ENCODE results near the gene CSHL1.
"Not testable (repeated sequence)": the region's sequence is repeated elsewhere in the genome, so short reads cannot be mapped to it uniquely, and the experiment has no call there.

CSHL1 gene

GRCh38 chr17:63918789-63919305 lies 7.8 kb upstream of the CSHL1 start, which contains the start of gene GH1:
TSS of gene GH1 (minus strand) at chr17:63918839. CDS start at chr17:63918776, 63 bp downstream.
- DNase-seq (ENCODE audit: low read depth), result not testable (repeated sequence)

- DNase-seq (ENCODE audit: low read depth), result no peak
Observed at GRCh38 chr17:63918305-63918704, 7.2 kb upstream of the CSHL1 start.

- no peak for DNase-seq (ENCODE audit: low read depth)
Observed at GRCh38 chr17:63917646-63918045, 6.6 kb upstream of the CSHL1 start.

- DNase-seq (ENCODE audit: low read depth), result not testable (repeated sequence)
Observed at GRCh38 chr17:63917206-63917605, 6.1 kb upstream of the CSHL1 start.

GRCh38 chr17:63916566-63917185 lies 5.6 kb upstream of the CSHL1 start:
- DNase-seq (ENCODE audit: low read depth), result no peak

GRCh38 chr17:63915753-63916152 lies 4.7 kb upstream of the CSHL1 start:
- DNase-seq (ENCODE audit: low read depth), result not testable (repeated sequence)

- DNase-seq (ENCODE audit: low read depth), result no peak
Observed at GRCh38 chr17:63914471-63914870, 3.4 kb upstream of the CSHL1 start.

- DNase-seq (ENCODE audit: low read depth), result no peak
Observed at GRCh38 chr17:63911657-63912100, 621 bp upstream of the CSHL1 start.

- DNase-seq (ENCODE audit: low read depth), result no peak
Observed at GRCh38 chr17:63910096-63910495, 962 bp downstream of the CSHL1 start.

GRCh38 chr17:63909586-63909985 lies 1.5 kb downstream of the CSHL1 start:
- not testable (repeated sequence) for DNase-seq (ENCODE audit: low read depth)

GRCh38 chr17:63907161-63907778 lies 3.8 kb downstream of the CSHL1 start:
- DNase-seq (ENCODE audit: low read depth), result not testable (repeated sequence)

GRCh38 chr17:63904796-63905195 lies 6.3 kb downstream of the CSHL1 start:
- DNase-seq (ENCODE audit: low read depth), result not testable (repeated sequence)

- DNase-seq (ENCODE audit: low read depth), result not testable (repeated sequence)
Observed at GRCh38 chr17:63903787-63904201, 7.3 kb downstream of the CSHL1 start.

- not testable (repeated sequence) for DNase-seq (ENCODE audit: low read depth)
Observed at GRCh38 chr17:63901971-63902370, 9.1 kb downstream of the CSHL1 start.

- not testable (repeated sequence) for DNase-seq (ENCODE audit: low read depth)
Observed at GRCh38 chr17:63898899-63899798, 11.9 kb downstream of the CSHL1 start.

GRCh38 chr17:63896524-63897354 lies 14.3 kb downstream of the CSHL1 start, which contains the start of gene CSH1:
TSS of gene CSH1 (minus strand) at chr17:63896574. CDS start at chr17:63896511, 63 bp downstream.
- not testable (repeated sequence) for DNase-seq (ENCODE audit: low read depth)

- not testable (repeated sequence) for DNase-seq (ENCODE audit: low read depth)
Observed at GRCh38 chr17:63894821-63895220, 16.2 kb downstream of the CSHL1 start.

- DNase-seq (ENCODE audit: low read depth), result not testable (repeated sequence)
Observed at GRCh38 chr17:63894021-63894420, 17.0 kb downstream of the CSHL1 start.

- DNase-seq (ENCODE audit: low read depth), result not testable (repeated sequence)
Observed at GRCh38 chr17:63892316-63893037, 18.6 kb downstream of the CSHL1 start.

- not testable (repeated sequence) for DNase-seq (ENCODE audit: low read depth)
Observed at GRCh38 chr17:63889026-63889848, 21.8 kb downstream of the CSHL1 start.

Data from non-pigmented ciliary epithelial cell (primary cell).